ENCODE measurements around the gene GPR153.
A peak's percentile ranks its signal among the peaks of the same experiment; 100 is the strongest.
"Not testable (repeated sequence)": the region's sequence is repeated elsewhere in the genome, so short reads cannot be mapped to it uniquely, and the experiment has no call there.

The GPR153 gene

DNA sequence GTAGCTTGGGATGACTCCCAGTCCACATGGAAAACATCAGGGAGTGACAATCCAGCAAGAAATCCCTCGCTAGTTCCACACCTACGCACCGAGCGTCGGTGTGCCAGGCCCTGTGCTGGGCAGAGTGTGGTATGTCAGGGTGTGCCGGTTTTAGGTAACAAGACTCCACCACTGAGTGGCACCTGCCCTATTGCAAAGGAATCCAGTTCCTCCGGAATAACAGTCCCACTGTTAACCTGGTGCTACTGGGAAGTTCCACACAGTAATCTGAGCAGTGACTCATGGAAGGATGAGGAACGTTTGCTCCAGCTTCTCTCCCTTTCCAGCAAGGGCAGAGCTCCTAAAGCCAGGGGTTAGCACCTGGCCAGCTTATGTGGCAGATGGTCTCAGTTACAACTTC is 40.7 kb downstream of the GPR153 start:
- 97% methylated on average over 8 of the region's 8 CpGs for WGBS (ENCODE audit: insufficient coverage)
- no peak overlapping the region for H3K27ac ChIP-seq (ENCODE audit: insufficient read depth in 1 of 2, low read depth in 1 of 2, low read length in 2 of 2, poor library complexity in 1 of 2, severe bottlenecking in 2 of 2)
- no peaks in the 10 kb centered on the region for H3K9me3 ChIP-seq (ENCODE audit: control extremely low read depth in 1 of 5, control insufficient read depth in 4 of 5, insufficient read depth in 2 of 5, low read depth in 1 of 5, low read length in 4 of 5)

DNA sequence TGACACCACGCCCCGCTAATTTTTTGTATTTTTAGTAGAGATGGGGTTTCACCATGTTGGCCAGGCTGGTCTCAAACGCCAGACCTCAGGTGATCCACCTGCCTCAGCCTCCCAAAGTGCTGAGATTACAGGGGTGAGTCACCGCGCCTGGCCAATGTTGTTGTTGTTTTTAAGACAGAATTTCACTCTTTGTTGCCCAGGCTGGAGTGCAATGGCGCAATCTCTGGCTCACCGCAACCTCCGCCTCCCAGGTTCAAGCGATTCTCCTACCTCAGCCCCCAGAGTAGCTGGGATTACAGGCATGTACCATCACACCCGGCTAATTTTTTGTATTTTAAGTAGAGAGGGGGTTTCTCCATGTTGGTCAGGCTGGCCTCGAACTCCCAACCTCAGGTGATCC is 41.3 kb downstream of the GPR153 start:
- H3K4me3 ChIP-seq (ENCODE audit: control insufficient read depth in 1 of 7, extremely low read depth in 1 of 7, insufficient read depth in 4 of 7, low read depth in 2 of 7, low read length in 6 of 7); H3K27ac ChIP-seq (ENCODE audit: insufficient read depth in 1 of 2, low read depth in 1 of 2, low read length in 2 of 2, poor library complexity in 1 of 2, severe bottlenecking in 2 of 2); POLR2A ChIA-PET; DNase-seq; H3K27me3 ChIP-seq (replicated peaks in 2 of 5; ENCODE audit: control insufficient read depth in 4 of 5, insufficient read depth in 5 of 5, low read length in 4 of 5); H3K9me3 ChIP-seq (ENCODE audit: control extremely low read depth in 1 of 5, control insufficient read depth in 4 of 5, insufficient read depth in 2 of 5, low read depth in 1 of 5, low read length in 4 of 5); H3K4me1 ChIP-seq (ENCODE audit: control extremely low read depth in 1 of 4, control insufficient read depth in 4 of 4, insufficient read depth in 4 of 4, low read length in 3 of 4); CTCF ChIA-PET: not testable (repeated sequence)
- H3K36me3 ChIP-seq (ENCODE audit: control insufficient read depth in 4 of 4, insufficient read depth in 4 of 4, low read length in 3 of 4), result peaks cover 2 to 31% (median 16%) of the 10 kb centered on the region in 4 experiments
- 91% methylated on average over 8 of the region's 11 CpGs for WGBS (ENCODE audit: insufficient coverage)

More for the DNA sequence above, 40.7 kb downstream of the GPR153 start:
- peaks cover 2 to 37% (median 22%) of the 10 kb centered on the region in 4 experiments for H3K36me3 ChIP-seq (ENCODE audit: control insufficient read depth in 4 of 4, insufficient read depth in 4 of 4, low read length in 3 of 4)
- CTCF ChIA-PET, result interaction anchor here (1.2 kb wide), 1 partner anchor 15 kb away, joined by 4 read pairs; no protein-coding TSS in a partner anchor
- H3K27me3 ChIP-seq (replicated peaks in 2 of 5; ENCODE audit: control insufficient read depth in 4 of 5, insufficient read depth in 5 of 5, low read length in 4 of 5), result no peaks in the 10 kb centered on the region
- POLR2A ChIA-PET, result no interaction called here
- H3K4me1 ChIP-seq (ENCODE audit: control extremely low read depth in 1 of 4, control insufficient read depth in 4 of 4, insufficient read depth in 4 of 4, low read length in 3 of 4), result no peaks in the 10 kb centered on the region
- no peak overlapping the region for H3K4me3 ChIP-seq (ENCODE audit: control insufficient read depth in 1 of 7, extremely low read depth in 1 of 7, insufficient read depth in 4 of 7, low read depth in 2 of 7, low read length in 6 of 7)
- no peak for DNase-seq

- peaks cover 2 to 21% (median 11%) of the 10 kb centered on the region in 4 experiments for H3K36me3 ChIP-seq (ENCODE audit: control insufficient read depth in 4 of 4, insufficient read depth in 4 of 4, low read length in 3 of 4)
- no peak for DNase-seq
- 96% methylated on average over 15 of the region's 16 CpGs for WGBS (ENCODE audit: insufficient coverage)
- peaks cover 0 to 4% (median 0%) of the 10 kb centered on the region in 5 experiments for H3K27me3 ChIP-seq (replicated peaks in 2 of 5; ENCODE audit: control insufficient read depth in 4 of 5, insufficient read depth in 5 of 5, low read length in 4 of 5)
- H3K4me1 ChIP-seq (ENCODE audit: control extremely low read depth in 1 of 4, control insufficient read depth in 4 of 4, insufficient read depth in 4 of 4, low read length in 3 of 4), result no peaks in the 10 kb centered on the region
- no peak overlapping the region for H3K4me3 ChIP-seq (ENCODE audit: control insufficient read depth in 1 of 7, extremely low read depth in 1 of 7, insufficient read depth in 4 of 7, low read depth in 2 of 7, low read length in 6 of 7)
- H3K27ac ChIP-seq (ENCODE audit: insufficient read depth in 1 of 2, low read depth in 1 of 2, low read length in 2 of 2, poor library complexity in 1 of 2, severe bottlenecking in 2 of 2), result no peak overlapping the region
- ChIA-PET CTCF (interaction anchor here (0.9 to 1.7 kb wide), 2 partner anchors 12 to 186 kb away, joined by 3 to 4 read pairs; partner anchors contain the start of gene RNF207), POLR2A (interaction anchor here (0.6 kb wide), 1 partner anchor 80 kb away, joined by 4 read pairs; no protein-coding TSS in a partner anchor)
- peaks cover 0 to 2% (median 0%) of the 10 kb centered on the region in 5 experiments for H3K9me3 ChIP-seq (ENCODE audit: control extremely low read depth in 1 of 5, control insufficient read depth in 4 of 5, insufficient read depth in 2 of 5, low read depth in 1 of 5, low read length in 4 of 5)
Measured at GRCh38 chr1:6218375-6219164, 42.3 kb downstream of the GPR153 start.

- Histone ChIP-seq H3K4me1 (ENCODE audit: control extremely low read depth in 1 of 4, control insufficient read depth in 4 of 4, insufficient read depth in 4 of 4, low read length in 3 of 4) (peaks cover 0 to 28% (median 24%) of the 10 kb centered on the region in 4 experiments), H3K27ac (ENCODE audit: insufficient read depth in 1 of 2, low read depth in 1 of 2, low read length in 2 of 2, poor library complexity in 1 of 2, severe bottlenecking in 2 of 2) (no peak overlapping the region), H3K4me3 (ENCODE audit: control insufficient read depth in 1 of 7, extremely low read depth in 1 of 7, insufficient read depth in 4 of 7, low read depth in 2 of 7, low read length in 6 of 7) (no peak overlapping the region), H3K9me3 (ENCODE audit: control extremely low read depth in 1 of 5, control insufficient read depth in 4 of 5, insufficient read depth in 2 of 5, low read depth in 1 of 5, low read length in 4 of 5) (peaks cover 0 to 3% (median 0%) of the 10 kb centered on the region in 5 experiments), H3K27me3 (replicated peaks in 2 of 5; ENCODE audit: control insufficient read depth in 4 of 5, insufficient read depth in 5 of 5, low read length in 4 of 5) (peaks cover 0 to 29% (median 11%) of the 10 kb centered on the region in 5 experiments), H3K36me3 (ENCODE audit: control insufficient read depth in 4 of 4, insufficient read depth in 4 of 4, low read length in 3 of 4) (no peaks in the 10 kb centered on the region)
- WGBS (ENCODE audit: insufficient coverage), result 55% methylated on average over 17 of the region's 20 CpGs
- CTCF ChIA-PET, result interaction anchor here (0.6 to 1.6 kb wide), 3 partner anchors 8 to 19 kb away, joined by 3 to 4 read pairs (median 3); partner anchors contain the start of gene RPL22
- DNase-seq, result peak in 2 of 3 donors; percentile 44 to 48
- POLR2A ChIA-PET, result no interaction called here
Measured at GRCh38 chr1:6212193-6212959, 48.5 kb downstream of the GPR153 start.

- Histone ChIP-seq H3K9me3 (ENCODE audit: control extremely low read depth in 1 of 5, control insufficient read depth in 4 of 5, insufficient read depth in 2 of 5, low read depth in 1 of 5, low read length in 4 of 5) (peaks cover 0 to 3% (median 0%) of the 10 kb centered on the region in 5 experiments), H3K4me3 (ENCODE audit: control insufficient read depth in 1 of 7, extremely low read depth in 1 of 7, insufficient read depth in 4 of 7, low read depth in 2 of 7, low read length in 6 of 7) (no peak overlapping the region), H3K4me1 (ENCODE audit: control extremely low read depth in 1 of 4, control insufficient read depth in 4 of 4, insufficient read depth in 4 of 4, low read length in 3 of 4) (peaks cover 0 to 28% (median 24%) of the 10 kb centered on the region in 4 experiments), H3K27ac (ENCODE audit: insufficient read depth in 1 of 2, low read depth in 1 of 2, low read length in 2 of 2, poor library complexity in 1 of 2, severe bottlenecking in 2 of 2) (no peak overlapping the region), H3K27me3 (replicated peaks in 2 of 5; ENCODE audit: control insufficient read depth in 4 of 5, insufficient read depth in 5 of 5, low read length in 4 of 5) (peaks cover 3 to 35% (median 13%) of the 10 kb centered on the region in 5 experiments), H3K36me3 (ENCODE audit: control insufficient read depth in 4 of 4, insufficient read depth in 4 of 4, low read length in 3 of 4) (no peaks in the 10 kb centered on the region)
- POLR2A ChIA-PET, result no interaction called here
- CTCF ChIA-PET, result interaction anchor here (1.0 kb wide), 1 partner anchor 12 kb away, joined by 4 read pairs; the partner anchor contains the start of gene RPL22
- DNase-seq, result no peak
- WGBS (ENCODE audit: insufficient coverage), result 89% methylated on average over 13 of the region's 16 CpGs
Measured at GRCh38 chr1:6211731-6212130, 49.2 kb downstream of the GPR153 start.

- CTCF ChIA-PET, result interaction anchor here (1.1 to 1.3 kb wide), 3 partner anchors 16 to 36 kb away, joined by 3 to 4 read pairs (median 3); no protein-coding TSS in a partner anchor
- DNase-seq, result no peak
- H3K36me3 ChIP-seq (ENCODE audit: control insufficient read depth in 4 of 4, insufficient read depth in 4 of 4, low read length in 3 of 4), result no peaks in the 10 kb centered on the region
- POLR2A ChIA-PET, result interaction anchor here (0.6 kb wide), 1 partner anchor 51 kb away, joined by 3 read pairs; no protein-coding TSS in a partner anchor
- H3K27me3 ChIP-seq (replicated peaks in 2 of 5; ENCODE audit: control insufficient read depth in 4 of 5, insufficient read depth in 5 of 5, low read length in 4 of 5), result peaks cover 4 to 45% (median 17%) of the 10 kb centered on the region in 5 experiments
- 96% methylated on average over 25 of the region's 29 CpGs for WGBS (ENCODE audit: insufficient coverage)
- H3K27ac ChIP-seq (ENCODE audit: insufficient read depth in 1 of 2, low read depth in 1 of 2, low read length in 2 of 2, poor library complexity in 1 of 2, severe bottlenecking in 2 of 2), result no peak overlapping the region
- peaks cover 0 to 3% (median 0%) of the 10 kb centered on the region in 5 experiments for H3K9me3 ChIP-seq (ENCODE audit: control extremely low read depth in 1 of 5, control insufficient read depth in 4 of 5, insufficient read depth in 2 of 5, low read depth in 1 of 5, low read length in 4 of 5)
- H3K4me1 ChIP-seq (ENCODE audit: control extremely low read depth in 1 of 4, control insufficient read depth in 4 of 4, insufficient read depth in 4 of 4, low read length in 3 of 4), result peaks cover 0 to 35% (median 32%) of the 10 kb centered on the region in 4 experiments
- no peak overlapping the region for H3K4me3 ChIP-seq (ENCODE audit: control insufficient read depth in 1 of 7, extremely low read depth in 1 of 7, insufficient read depth in 4 of 7, low read depth in 2 of 7, low read length in 6 of 7)
Measured at GRCh38 chr1:6210591-6211355, 50.1 kb downstream of the GPR153 start.

Data from common myeloid progenitor, CD34-positive (primary cell).